WTC11 (cell line): ENCODE measurements around the gene LAMA2. TPM values are rescaled to one million over a fixed set of nuclear protein-coding genes. Genes with fewer than 3 reads are reported as not detected.

Experiments used
- ATAC-seq: fragments of 200-7000 bp; cut with Tn5 transposase; 2 replicates; pipeline ENCODE4 v1.10.0; 2021; ENCODE audit warnings: mild to moderate bottlenecking, moderate library complexity
- CTCF ChIA-PET: fragments of 300-600 bp; sonication (Branson Sonifier 250); formaldehyde crosslinking; loops from one replicate; lab custom pipeline; 2021; ENCODE audit warnings: antibody characterized with exemption; lab: Charles Lee
- POLR2A ChIA-PET: fragments of 350-600 bp; sonication (Branson Sonifier 250); formaldehyde crosslinking; loops from one replicate; lab custom pipeline; 2021; ENCODE audit warnings: antibody characterized with exemption; lab: Charles Lee
- DNase-seq: peaks from one replicate; pipeline ENCODE4 v3.0.0; 2021; ENCODE audit warnings: low spot score
- H3K27ac Mint-ChIP-seq: 2 replicates; pipeline ENCODE4 v1.8.0; 2021; ENCODE audit warnings: mixed read lengths
- H3K27me3 Mint-ChIP-seq: 2 replicates; pipeline ENCODE4 v1.8.0; 2021; ENCODE audit warnings: low read depth, mild to moderate bottlenecking, moderate library complexity, mixed read lengths
- H3K36me3 Mint-ChIP-seq: 2 replicates; pipeline ENCODE4 v1.8.0; 2021; ENCODE audit warnings: mixed read lengths
- H3K4me1 Mint-ChIP-seq: 2 replicates; pipeline ENCODE4 v1.8.0; 2022; ENCODE audit warnings: mixed read lengths
- H3K4me3 Mint-ChIP-seq: 2 replicates; pipeline ENCODE4 v1.8.0; 2021; ENCODE audit warnings: mild to moderate bottlenecking, moderate library complexity, mixed read lengths
- H3K9me3 Mint-ChIP-seq: 2 replicates; pipeline ENCODE4 v1.8.0; 2021; ENCODE audit warnings: mixed read lengths
- AR ChIP-seq: fragments of 250-450 bp; sonication (Bioruptor Pico); IDR thresholded peaks from 2 replicates; pipeline ENCODE4 v1.9.0; 2021; ENCODE audit warnings: mild to moderate bottlenecking
- CBFB ChIP-seq: sonication (generic); formaldehyde crosslinking; IDR thresholded peaks from 2 replicates; pipeline ENCODE4 v1.8.1; 2022; ENCODE audit warnings: mild to moderate bottlenecking, low read depth, missing genetic modification reagents
- EMX1 ChIP-seq: fragments of 250-450 bp; sonication (Bioruptor Pico); IDR thresholded peaks from 2 replicates; pipeline ENCODE4 v1.8.0; 2021; ENCODE audit warnings: mild to moderate bottlenecking
- OVOL2 ChIP-seq: fragments of 250-450 bp; sonication (Bioruptor Pico); IDR thresholded peaks from 2 replicates; pipeline ENCODE4 v1.9.0; 2021; ENCODE audit warnings: mild to moderate bottlenecking, borderline replicate concordance
- PREB ChIP-seq: sonication (generic); formaldehyde crosslinking; IDR thresholded peaks from 2 replicates; pipeline ENCODE4 v1.8.1; 2022; ENCODE audit warnings: mild to moderate bottlenecking, missing genetic modification reagents, moderate library complexity, borderline replicate concordance
- PRRX2 ChIP-seq: fragments of 250-450 bp; sonication (Bioruptor Pico); IDR thresholded peaks from 2 replicates; pipeline ENCODE4 v1.8.0; 2021; ENCODE audit warnings: mild to moderate bottlenecking
- TCF7 ChIP-seq: sonication (generic); formaldehyde crosslinking; IDR thresholded peaks from 2 replicates; pipeline ENCODE4 v1.8.0; 2022; ENCODE audit warnings: mild to moderate bottlenecking, low read depth, missing genetic modification reagents, moderate library complexity
- TEAD4 ChIP-seq: sonication (generic); formaldehyde crosslinking; IDR thresholded peaks from 2 replicates; pipeline ENCODE4 v1.8.0; 2022; ENCODE audit warnings: mild to moderate bottlenecking, missing genetic modification reagents
- USF2 ChIP-seq: sonication (generic); formaldehyde crosslinking; IDR thresholded peaks from 2 replicates; pipeline ENCODE4 v1.8.1; 2023; ENCODE audit warnings: mild to moderate bottlenecking, missing genetic modification reagents, moderate library complexity
- ZNF121 ChIP-seq: sonication (generic); formaldehyde crosslinking; IDR thresholded peaks from 2 replicates; pipeline ENCODE4 v1.8.0; 2023; ENCODE audit warnings: missing genetic modification reagents
- ZNF138 ChIP-seq: sonication (generic); formaldehyde crosslinking; conservative IDR thresholded peaks from 2 replicates; pipeline ENCODE4 v1.8.1; 2022; ENCODE audit warnings: mild to moderate bottlenecking, moderate library complexity, missing genetic modification reagents
- ZNF281 ChIP-seq: sonication (generic); formaldehyde crosslinking; IDR thresholded peaks from 2 replicates; pipeline ENCODE4 v1.8.0; 2023; ENCODE audit warnings: mild to moderate bottlenecking, missing genetic modification reagents
- total RNA-seq: library from RNA; stranded (reverse); gene quantifications from 3 replicates; pipeline ENCODE4 v1.2.3, GENCODE V29; 2021
- TF ChIP-seq, protein P1 (sequence below): sonication (generic); formaldehyde crosslinking; IDR thresholded peaks from 2 replicates; pipeline ENCODE4 v1.8.0; 2023; ENCODE audit warnings: missing genetic modification reagents
- TF ChIP-seq, protein P2 (sequence below): fragments of 250-450 bp; sonication (Bioruptor Pico); IDR thresholded peaks from 2 replicates; pipeline ENCODE4 v1.9.0; 2021; ENCODE audit warnings: mild to moderate bottlenecking, borderline replicate concordance
- TF ChIP-seq, protein P3 (sequence below): fragments of 250-450 bp; sonication (Bioruptor Pico); IDR thresholded peaks from 2 replicates; pipeline ENCODE4 v1.8.0; 2021; ENCODE audit warnings: mild to moderate bottlenecking

LAMA2 gene
- total RNA-seq, 1 experiment from 2014 or later: 6.6 TPM

- CTCF ChIA-PET: no interaction called here
- ATAC-seq (peak; percentile 26), DNase-seq (no peak)
- H3K27ac Mint-ChIP-seq: no peak overlapping the region
- no peak overlapping the region for H3K4me3 Mint-ChIP-seq
- H3K4me1 Mint-ChIP-seq: no peaks in the 10 kb centered on the region
- no peaks in the 10 kb centered on the region for H3K9me3 Mint-ChIP-seq
- H3K36me3 Mint-ChIP-seq: no peaks in the 10 kb centered on the region
- POLR2A ChIA-PET: no interaction called here
- H3K27me3 Mint-ChIP-seq: no peaks in the 10 kb centered on the region; the same call in 1 of the 2 replicates
- no peak for TF ChIP-seq ZNF121
- TF ChIP-seq TCF7: no peak
- TF ChIP-seq, protein P1, sequence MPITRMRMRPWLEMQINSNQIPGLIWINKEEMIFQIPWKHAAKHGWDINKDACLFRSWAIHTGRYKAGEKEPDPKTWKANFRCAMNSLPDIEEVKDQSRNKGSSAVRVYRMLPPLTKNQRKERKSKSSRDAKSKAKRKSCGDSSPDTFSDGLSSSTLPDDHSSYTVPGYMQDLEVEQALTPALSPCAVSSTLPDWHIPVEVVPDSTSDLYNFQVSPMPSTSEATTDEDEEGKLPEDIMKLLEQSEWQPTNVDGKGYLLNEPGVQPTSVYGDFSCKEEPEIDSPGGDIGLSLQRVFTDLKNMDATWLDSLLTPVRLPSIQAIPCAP (CRISPR knock-in tag): no peak
- TF ChIP-seq TEAD4: no peak
- no peak for TF ChIP-seq CBFB
- TF ChIP-seq, protein P2, sequence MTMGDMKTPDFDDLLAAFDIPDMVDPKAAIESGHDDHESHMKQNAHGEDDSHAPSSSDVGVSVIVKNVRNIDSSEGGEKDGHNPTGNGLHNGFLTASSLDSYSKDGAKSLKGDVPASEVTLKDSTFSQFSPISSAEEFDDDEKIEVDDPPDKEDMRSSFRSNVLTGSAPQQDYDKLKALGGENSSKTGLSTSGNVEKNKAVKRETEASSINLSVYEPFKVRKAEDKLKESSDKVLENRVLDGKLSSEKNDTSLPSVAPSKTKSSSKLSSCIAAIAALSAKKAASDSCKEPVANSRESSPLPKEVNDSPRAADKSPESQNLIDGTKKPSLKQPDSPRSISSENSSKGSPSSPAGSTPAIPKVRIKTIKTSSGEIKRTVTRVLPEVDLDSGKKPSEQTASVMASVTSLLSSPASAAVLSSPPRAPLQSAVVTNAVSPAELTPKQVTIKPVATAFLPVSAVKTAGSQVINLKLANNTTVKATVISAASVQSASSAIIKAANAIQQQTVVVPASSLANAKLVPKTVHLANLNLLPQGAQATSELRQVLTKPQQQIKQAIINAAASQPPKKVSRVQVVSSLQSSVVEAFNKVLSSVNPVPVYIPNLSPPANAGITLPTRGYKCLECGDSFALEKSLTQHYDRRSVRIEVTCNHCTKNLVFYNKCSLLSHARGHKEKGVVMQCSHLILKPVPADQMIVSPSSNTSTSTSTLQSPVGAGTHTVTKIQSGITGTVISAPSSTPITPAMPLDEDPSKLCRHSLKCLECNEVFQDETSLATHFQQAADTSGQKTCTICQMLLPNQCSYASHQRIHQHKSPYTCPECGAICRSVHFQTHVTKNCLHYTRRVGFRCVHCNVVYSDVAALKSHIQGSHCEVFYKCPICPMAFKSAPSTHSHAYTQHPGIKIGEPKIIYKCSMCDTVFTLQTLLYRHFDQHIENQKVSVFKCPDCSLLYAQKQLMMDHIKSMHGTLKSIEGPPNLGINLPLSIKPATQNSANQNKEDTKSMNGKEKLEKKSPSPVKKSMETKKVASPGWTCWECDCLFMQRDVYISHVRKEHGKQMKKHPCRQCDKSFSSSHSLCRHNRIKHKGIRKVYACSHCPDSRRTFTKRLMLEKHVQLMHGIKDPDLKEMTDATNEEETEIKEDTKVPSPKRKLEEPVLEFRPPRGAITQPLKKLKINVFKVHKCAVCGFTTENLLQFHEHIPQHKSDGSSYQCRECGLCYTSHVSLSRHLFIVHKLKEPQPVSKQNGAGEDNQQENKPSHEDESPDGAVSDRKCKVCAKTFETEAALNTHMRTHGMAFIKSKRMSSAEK (CRISPR knock-in tag): no peak
- no peak for TF ChIP-seq ZNF281 (CRISPR knock-in tag)
- TF ChIP-seq ZNF138: no peak
Measured at GRCh38 chr6:128929869-128930268, 46.9 kb downstream of the LAMA2 start.

GRCh38 chr6:128930321-128930720 lies 47.4 kb downstream of the LAMA2 start:
- TF ChIP-seq PRRX2 (CRISPR knock-in tag) (no peak), OVOL2 (CRISPR knock-in tag) (no peak), AR (CRISPR knock-in tag) (no peak), PREB (CRISPR knock-in tag) (no peak), USF2 (CRISPR knock-in tag) (no peak), ZNF281 (CRISPR knock-in tag) (no peak), EMX1 (no peak)
- TF ChIP-seq, protein P3, sequence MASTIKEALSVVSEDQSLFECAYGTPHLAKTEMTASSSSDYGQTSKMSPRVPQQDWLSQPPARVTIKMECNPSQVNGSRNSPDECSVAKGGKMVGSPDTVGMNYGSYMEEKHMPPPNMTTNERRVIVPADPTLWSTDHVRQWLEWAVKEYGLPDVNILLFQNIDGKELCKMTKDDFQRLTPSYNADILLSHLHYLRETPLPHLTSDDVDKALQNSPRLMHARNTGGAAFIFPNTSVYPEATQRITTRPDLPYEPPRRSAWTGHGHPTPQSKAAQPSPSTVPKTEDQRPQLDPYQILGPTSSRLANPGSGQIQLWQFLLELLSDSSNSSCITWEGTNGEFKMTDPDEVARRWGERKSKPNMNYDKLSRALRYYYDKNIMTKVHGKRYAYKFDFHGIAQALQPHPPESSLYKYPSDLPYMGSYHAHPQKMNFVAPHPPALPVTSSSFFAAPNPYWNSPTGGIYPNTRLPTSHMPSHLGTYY (CRISPR knock-in tag): no peak
- TF ChIP-seq, all 79 proteins: peak for 0
- H3K9me3 Mint-ChIP-seq: 0 out of 2 replicates have a peak, but pooled peaks cover 2% of the 10 kb centered on the region
- CTCF ChIA-PET: no interaction called here
- no peak overlapping the region for H3K27ac Mint-ChIP-seq
- DNase-seq (no peak), ATAC-seq (no peak)
- H3K4me1 Mint-ChIP-seq: no peaks in the 10 kb centered on the region
- no peaks in the 10 kb centered on the region; the same call in 1 of the 2 replicates for H3K27me3 Mint-ChIP-seq
- no peak overlapping the region for H3K4me3 Mint-ChIP-seq
- H3K36me3 Mint-ChIP-seq: no peaks in the 10 kb centered on the region
- POLR2A ChIA-PET: no interaction called here
